Muscle of back (tissue), 11 donors: ENCODE results near the gene UBXN7. TPM values are rescaled to one million over a fixed set of nuclear protein-coding genes. Genes with fewer than 3 reads are reported as not detected.
"Not testable (repeated sequence)": the region's sequence is repeated elsewhere in the genome, so short reads cannot be mapped to it uniquely, and the experiment has no call there.

Experiments used
- DNase-seq, 3 donors: peaks; one replicate each; pipeline versions ENCODE4 v3.0.0 to v3.0.0-alpha.2; 2013
- polyA plus RNA-seq, 10 donors: library from polyadenylated mRNA; unstranded; fragments of 120-200 nt; gene quantifications; one replicate each; pipeline ENCODE4 v1.2.1, GENCODE V29; 2013; ENCODE audit not compliant: insufficient read length in 10 of 10

The UBXN7 gene
- polyA plus RNA-seq, 10 donors: 13.4 to 24.3 (median 19.5) TPM

DNA sequence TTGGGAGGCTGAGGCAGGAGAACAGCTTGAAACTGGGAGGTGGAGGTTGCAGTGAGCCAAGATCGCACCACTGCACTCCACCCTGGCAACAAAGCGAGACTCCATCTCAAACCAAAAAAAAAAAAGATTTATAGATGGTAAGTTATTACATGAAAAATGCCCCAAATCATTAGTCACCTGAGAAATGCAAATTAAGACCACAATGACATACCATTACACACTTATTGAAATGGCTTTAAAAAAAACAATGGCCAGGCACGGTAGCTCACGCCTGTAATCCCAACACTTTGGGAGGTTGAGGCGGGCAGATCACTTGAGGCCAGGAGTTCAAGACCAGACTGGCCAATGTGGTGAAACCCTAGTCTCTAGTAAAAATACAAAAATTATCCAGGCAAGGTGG lies 10.6 kb downstream of the UBXN7 start:
- not testable (repeated sequence) for DNase-seq

DNA sequence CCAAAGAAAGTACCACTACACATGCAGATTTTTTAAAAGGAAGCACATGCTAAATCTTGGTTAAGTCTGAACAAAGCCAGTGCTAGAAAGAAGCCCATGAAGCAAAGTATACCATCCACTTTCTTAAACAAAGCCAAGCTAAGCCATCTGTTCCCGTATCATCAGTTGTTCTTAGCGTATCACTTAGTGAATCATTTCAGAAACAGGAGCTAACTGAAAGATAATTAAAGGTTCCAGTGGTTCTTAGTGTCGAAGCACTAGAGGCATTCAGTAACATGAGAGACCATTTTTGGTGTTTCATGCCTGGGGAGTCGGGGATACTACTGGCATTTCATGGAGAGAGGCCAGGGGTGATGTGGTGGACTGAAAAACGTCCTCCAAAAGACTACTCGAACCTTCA lies 12.8 kb downstream of the UBXN7 start:
- DNase-seq: no peak

DNA sequence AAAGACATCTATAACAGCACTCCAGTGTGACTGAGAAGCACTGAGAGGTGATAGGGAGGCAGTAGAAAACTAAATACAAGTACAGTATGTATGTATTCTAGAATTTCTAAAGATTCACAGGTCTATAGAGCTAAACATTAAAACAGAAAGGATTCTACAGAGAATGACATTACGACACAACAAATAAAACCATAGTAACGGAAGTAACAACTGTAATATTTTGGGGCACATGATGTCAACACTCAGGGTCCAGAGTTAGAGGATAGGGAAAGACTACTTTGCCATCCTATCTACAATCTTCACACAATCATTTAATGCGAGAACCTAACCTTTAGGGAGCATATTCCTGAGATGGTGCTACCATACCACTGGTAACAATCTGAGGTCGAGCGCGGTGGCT lies 13.6 kb downstream of the UBXN7 start:
- DNase-seq: no peak

DNA sequence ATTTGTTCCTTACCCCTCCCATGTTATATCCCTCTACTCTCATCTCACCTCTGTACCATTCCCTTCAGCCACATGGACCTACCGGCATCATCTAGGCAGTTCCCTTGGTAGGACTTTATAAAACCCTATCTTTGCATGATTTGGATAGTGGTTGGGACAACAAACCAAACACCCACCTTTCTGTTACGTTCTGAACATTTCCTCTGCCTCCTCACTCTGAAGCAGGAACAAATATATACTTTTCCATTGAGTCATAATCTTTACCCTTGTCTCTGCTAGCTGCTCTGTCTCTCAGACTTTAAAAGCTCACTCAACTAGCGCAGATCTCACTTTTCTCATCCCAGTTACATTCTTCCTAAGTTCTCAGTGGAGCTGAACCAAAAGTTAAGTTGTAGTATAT lies 17.8 kb downstream of the UBXN7 start:
- DNase-seq: no peak

DNA sequence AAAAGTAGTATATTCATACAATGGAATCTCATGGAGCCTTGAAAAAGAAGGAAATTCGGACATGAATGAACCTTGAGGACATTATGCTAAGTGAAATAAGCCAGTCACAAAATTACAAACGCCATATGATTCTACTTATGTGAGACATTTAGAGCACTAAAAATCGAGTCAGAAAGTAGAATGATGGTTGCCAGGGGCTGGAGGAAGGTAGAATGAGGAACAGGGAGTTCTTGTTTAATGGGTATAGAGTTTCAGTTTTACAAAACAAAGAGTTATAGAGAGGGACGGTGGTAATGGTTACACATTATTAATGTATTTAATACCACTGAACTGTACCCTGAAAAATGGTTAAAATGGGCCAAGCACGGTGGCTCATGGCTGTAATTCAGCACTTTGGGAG lies 19.5 kb downstream of the UBXN7 start:
- DNase-seq: no peak

DNA sequence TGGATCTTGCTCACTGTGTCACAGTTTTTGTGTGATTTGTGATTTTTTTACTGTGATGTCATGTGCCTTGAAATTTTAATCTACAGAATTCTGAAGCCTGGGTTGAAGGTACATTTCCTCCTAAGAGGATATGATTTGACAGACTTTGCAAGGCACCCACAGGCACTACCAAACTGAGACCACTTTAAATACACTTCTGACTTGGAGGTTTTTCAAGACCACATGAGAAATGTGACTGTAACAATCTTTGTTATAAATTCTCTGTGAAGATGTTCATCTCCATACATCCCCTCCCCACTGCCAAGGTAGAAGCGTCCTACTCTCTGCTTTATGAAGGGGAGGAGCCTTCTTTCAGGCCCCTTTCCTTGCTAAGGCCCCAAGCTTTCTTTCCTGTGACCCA lies 22.8 kb downstream of the UBXN7 start:
- no peak for DNase-seq

DNA sequence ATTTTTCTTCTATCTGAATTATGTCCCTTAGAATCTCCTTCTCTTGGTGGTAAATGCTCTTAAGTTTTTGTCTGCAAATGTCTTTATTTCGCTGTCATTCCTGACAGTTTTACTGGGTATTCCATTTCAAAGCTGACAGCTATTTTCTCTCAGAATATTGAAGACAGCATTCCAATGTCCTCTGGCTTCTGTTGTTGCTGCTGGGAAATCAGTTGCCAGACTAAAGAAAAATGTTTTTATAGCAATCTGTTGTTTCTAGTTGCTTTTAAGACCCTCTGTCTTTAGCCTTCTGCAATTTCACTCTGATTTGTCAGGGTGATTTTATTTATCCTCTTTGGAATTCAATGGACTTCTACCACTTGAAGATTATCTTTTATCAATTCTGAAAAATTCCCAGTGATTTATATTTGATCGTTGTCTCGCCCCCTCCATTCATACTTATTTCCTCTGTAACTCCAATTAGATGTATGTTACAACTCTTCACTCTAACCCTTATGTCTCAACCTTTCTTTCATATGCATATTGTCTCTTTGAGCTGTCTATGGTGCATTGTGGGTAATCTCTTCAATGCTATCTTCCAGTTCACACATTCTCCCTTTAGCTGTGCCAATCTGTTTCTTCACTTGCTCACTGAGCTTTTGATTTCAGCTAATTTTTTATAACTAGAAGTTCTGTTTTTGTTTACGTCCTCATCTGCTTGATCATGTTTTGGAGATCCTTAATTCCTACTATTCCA lies 23.5 kb downstream of the UBXN7 start:
- DNase-seq: no peak

DNA sequence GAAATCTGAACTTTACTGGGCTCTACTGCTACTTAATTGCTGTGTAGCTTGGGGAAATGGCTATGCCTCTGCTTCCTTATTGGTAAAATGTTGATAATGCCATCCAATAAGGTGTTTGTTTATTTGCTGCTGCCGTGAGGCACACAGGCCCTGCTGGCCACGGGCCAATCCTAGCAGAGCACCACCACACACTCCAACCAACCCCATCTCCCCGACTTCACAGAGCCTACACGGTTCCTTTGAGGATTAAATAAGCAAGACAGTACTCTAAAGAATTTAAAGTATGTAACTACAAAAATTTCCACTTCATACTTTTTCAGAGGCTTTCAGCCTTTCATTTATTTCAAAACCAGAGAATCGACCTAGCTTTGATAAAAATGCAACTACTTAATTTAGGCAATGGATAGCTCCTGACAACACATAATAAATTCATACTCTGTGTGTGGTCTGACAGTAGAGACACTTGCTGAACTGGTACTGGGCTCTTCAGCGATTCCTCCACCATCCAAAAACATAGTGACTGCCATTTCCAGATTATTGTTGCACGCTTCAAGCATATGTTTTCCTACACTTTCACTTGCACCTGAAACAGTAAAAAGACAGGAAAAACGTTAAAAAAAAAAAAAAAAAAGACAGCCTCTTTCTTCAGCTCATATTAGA lies 25.3 kb downstream of the UBXN7 start:
- peak; percentile 6 to 47 (median 6) for DNase-seq

DNA sequence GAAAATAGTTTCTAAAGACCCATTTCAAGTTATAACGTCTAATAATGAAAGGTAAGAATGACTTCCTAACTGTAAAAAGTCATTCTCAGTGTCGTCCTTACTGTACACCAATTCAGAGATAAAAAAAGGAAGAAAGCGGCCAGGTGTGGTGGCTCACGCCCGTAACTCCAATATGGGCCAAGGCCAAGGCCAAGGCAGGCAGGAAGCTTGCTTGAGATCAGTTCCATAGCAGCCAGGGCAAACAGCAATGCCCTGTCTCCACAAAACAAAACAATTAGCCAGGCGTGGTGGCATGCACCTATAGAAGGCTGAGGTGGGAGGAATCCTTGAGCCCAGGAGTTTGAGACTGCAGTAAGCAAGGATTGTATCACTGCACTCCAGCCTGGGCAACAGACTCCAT lies 31.9 kb downstream of the UBXN7 start:
- DNase-seq: no peak

DNA sequence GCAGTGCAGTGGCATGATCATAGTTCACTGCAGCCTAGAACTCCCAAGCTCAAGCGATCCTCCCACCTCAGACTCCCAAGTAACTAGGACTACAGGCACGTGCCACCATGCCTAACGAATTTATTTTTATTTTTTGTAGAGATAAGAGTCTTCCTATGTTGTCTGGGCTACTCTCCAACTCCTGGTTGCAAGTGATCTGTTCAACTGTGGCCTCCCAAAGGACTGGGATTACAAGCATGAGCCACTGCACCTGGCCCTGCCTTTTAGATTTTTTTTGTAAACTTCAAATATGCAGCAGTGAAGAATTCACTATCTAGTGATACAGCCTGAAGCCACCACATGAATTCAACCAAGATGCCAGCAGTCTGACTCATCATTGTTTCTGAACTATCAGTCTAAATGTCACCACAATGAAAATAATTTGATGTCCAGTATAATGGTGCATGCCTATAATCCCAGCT lies 32.7 kb downstream of the UBXN7 start:
- no peak for DNase-seq

DNA sequence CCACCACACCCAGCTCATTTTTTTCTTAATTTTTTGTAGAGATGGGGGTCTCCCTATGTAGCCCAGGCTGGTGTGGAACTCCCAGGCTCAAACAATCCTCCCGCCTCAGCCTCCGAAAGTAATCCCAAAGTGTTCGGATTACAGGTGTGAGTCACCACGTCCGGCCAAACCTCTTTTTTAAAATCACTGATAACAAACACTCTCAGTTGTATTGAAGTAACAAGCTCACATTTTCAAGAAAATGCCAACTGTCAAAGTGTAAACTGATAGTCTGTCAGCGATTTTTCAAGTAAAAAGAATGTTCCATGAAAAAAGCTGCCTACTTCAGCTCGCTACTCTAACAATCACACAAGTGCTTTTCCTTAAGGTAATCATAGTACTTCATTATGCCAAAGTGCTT lies 33.4 kb downstream of the UBXN7 start:
- no peak for DNase-seq

DNA sequence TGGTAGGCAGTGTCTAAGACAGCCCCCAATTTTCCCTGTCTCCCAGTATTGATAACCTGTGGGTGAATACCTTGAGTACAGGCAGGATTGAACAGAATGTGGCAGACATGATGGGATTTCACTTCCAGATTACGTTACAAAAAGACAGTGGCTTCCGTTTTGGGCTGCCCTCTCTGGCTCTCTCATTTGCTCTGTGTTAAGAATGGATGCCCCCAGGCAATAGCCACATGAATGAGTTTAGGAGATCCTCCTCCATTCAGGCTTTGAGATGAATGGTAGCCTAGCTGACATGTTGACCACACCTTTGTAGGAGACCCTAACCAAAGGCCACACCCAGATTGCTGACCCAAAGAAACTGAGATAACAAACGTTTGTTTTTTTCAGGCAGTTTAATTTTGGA lies 34.3 kb downstream of the UBXN7 start:
- no peak for DNase-seq

DNA sequence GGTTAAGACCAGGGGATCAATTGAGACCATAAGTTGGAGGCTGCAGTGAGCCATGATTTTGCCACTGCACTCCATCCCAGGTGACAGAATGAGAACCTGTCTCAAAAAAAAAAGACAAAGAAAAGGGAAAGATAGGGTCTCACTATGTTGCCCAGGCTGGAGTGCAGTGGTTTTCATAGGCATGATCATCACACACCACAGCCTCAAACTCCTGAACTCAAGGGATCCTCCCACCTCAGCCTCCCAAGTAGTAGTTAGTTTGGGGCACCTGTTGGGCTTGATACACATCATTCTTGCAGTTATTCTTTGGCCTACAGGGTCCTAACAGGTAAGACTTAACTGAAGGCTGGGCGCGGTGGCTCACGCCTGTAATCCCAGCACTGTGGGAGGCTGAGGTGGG lies 42.1 kb downstream of the UBXN7 start:
- DNase-seq: no peak

DNA sequence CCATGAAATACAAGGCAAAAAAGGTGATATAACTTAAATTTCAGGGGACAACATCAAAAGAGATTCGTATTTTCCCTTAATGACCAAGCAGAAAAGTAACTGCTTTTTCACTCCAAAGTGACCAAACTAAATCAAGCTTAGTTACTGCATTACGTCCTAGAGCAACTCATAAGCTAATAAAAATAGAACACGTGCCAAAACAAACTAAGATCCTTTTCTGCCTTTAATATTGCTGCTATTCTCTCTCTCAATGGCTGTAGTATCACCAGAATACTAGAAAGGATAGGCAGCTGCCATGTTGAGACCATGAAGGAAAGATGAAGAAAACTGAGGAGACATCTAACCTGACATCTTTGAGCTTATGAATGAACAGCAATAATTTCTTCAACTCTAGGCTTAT lies 43.3 kb downstream of the UBXN7 start:
- no peak for DNase-seq

DNA sequence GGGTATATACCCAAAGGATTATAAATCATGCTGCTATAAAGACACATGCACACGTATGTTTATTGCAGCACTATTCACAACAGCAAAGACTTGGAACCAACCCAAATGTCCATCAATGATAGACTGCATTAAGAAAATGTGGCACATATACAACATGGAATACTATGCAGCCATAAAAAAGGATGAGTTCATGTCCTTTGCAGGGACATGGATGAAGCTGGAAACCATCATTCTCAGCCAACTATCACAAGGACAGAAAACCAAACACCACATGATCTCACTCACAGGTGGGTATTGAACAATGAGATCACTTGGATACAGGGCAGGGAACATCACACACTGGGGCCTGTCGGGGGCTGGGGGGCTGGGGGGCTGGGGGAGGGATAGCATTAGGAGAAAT lies 44.3 kb downstream of the UBXN7 start:
- DNase-seq: not testable (repeated sequence)

DNA sequence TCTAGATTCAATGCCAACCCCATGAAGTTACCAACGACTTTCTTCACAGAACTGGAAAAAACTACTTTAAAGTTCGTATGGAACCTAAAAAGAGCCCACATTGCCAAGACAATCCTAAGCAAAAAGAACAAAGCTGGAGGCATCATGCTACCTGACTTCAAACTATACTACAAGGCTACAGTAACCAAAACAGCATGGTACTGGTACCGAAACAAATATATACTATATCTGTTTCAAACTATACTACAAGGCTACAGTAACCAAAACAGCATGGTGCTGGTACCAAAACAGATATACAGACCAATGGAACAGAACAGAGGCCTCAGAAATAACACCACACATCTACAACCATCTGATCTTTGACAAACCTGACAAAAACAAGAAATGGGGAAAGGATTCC lies 45.4 kb downstream of the UBXN7 start:
- not testable (repeated sequence) for DNase-seq

DNA sequence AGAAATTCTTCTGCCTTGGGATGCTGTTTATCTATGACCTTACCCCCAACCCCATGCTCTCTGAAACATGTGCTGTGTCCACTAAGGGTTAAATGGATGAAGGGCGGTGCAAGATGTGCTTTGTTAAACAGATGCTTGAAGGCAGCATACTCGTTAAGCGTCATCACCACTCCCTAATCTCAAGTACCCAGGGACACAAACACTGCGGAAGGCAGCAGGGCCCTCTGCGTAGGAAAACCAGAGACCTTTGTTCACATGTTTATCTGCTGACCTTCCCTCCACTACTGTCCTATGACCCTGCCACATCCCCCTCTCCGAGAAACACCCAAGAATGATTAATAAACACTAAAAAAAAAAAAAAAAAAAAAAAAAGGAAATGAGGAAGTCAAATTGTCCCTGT lies 46.2 kb downstream of the UBXN7 start:
- DNase-seq: not testable (repeated sequence)

DNA sequence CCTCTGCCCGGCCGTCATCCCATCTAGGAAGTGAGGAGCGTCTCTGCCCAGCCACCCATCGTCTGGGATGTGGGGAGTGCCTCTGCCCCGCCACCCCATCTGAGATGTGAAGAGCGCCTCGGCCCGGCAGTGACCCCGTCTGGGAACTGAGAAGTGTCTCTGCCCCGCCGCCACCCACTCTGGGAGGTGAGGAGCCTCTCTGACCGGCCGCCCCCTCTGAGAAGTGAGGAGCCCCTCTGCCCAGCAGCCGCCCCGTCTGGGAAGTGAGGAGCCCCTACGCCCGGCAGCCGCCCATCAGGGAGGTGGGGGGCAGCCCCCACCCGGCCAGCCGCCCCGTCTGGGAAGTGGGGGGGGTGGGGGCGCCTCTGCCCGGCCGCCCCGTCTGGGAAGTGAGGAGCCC lies 46.8 kb downstream of the UBXN7 start:
- DNase-seq: not testable (repeated sequence)

DNA sequence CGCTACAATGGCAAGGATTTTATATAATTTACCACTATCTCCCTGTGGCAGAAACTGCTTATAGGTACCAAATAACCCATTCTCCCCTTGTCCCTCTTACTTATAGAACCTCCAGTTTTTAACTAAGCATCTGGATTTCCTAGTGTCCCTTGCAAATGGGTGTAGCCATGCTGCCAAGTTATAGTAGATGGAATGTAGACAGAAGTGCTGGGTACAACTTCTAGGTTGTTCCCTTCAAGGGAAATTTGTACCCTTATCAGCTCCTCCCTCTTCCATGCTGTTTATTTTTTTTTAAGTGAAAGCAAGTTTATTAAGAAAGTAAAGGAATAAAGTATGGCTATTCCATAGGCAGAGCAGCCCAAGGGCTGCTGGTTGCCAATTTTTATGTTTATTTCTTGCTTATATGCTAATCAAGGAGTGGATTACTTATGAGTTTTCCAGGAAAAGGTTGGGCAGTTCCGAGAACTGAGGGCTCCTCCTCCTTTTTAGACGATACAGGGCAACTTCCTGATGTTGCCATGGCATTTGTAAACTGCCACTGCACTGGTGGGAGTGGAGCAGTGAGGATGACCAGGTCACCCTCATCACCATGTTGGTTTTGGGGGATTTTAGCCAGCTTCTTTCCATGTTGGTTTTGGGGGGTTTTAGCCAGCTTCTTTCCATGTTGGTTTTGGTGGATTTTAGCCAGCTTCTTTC lies 53.9 kb downstream of the UBXN7 start:
- DNase-seq: no peak

DNA sequence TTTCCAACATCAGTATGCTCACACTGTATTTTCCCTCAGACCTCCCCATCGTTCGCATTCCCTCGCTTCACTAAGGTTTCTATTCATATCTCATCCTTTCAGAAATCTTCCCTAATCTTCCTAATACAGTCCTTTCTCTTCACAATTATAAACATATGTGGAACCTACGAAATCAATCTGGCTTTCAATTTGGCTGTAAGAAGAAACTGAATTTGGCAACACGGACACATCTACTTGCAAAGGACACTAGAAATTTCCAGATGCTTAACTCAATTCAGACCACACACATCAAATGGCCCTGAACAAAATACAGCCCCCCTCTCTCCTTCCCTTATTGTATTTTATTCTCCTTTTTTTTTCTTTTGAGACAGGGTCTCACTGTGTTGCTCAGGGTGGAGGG lies 54.9 kb downstream of the UBXN7 start:
- DNase-seq: peak; percentile 7 to 34 (median 30)

DNA sequence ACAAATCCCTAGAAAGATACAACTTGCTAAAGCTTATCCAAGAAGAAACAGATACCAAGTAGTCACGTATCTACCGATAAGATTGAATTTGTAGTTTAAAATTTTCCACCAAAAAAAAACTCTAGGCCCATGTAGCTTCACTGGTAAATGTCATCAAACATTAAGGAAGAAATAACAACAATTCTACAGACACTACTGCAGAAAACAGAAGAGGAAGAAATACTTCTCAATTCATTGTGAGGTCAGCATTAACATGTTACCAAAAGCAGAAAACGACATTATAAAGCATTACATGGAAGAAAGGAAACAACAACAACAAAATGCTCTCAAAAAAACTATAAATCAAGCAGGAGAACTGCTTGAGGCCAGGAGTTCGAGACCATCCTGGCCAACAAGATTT lies 66.5 kb downstream of the UBXN7 start:
- DNase-seq: no peak

DNA sequence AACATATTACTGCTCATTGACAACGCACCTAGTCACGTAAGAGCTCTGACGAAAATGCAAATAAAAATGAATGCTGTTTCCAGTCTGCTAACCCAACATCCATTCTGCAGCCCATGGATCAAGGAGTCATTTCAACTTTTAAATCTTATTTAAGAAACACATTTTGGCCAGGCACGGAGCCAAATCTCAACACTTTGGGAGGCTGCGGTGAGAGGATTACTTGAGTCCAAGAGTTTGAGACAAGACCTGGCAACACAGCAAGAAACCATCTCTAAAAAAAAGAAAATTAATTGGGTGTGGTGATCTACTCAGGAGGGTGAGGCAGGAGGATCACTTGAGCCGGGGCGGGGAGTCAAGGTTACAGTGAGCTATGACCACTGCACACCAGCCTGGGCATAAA lies 71.6 kb downstream of the UBXN7 start:
- no peak for DNase-seq

DNA sequence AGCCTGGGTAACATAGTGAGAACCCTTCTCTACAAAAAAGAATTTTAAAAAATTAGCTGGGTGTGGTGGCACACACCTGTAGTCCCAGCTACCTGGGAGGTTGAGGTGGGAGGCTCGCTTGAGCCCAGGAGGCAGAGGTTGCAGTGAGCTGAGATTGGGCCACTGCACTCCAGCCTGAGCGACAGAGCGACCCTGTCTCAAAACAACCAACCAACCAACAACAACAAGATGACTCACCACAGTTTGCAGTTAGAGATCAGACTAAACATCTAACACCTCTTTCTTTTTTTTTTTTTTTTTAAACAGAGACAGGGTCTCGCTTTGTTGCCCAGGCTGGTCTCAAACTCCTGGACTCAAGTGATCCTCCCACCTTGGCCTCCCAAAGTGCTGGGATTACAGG lies 73.7 kb downstream of the UBXN7 start:
- not testable (repeated sequence) for DNase-seq
